HG03039 (cell line): ENCODE results near the gene FOXN1.
"Not testable (repeated sequence)": the region's sequence is repeated elsewhere in the genome, so short reads cannot be mapped to it uniquely, and the experiment has no call there.

Experiments
- ATAC-seq: cut with Tn5 transposase; IDR thresholded peaks from one replicate; pipeline ENCODE4 v1.9.1; 2021; ENCODE audit warnings: mild to moderate bottlenecking, moderate library complexity; ENCODE audit not compliant: unreplicated experiment

FOXN1 gene, protein sequence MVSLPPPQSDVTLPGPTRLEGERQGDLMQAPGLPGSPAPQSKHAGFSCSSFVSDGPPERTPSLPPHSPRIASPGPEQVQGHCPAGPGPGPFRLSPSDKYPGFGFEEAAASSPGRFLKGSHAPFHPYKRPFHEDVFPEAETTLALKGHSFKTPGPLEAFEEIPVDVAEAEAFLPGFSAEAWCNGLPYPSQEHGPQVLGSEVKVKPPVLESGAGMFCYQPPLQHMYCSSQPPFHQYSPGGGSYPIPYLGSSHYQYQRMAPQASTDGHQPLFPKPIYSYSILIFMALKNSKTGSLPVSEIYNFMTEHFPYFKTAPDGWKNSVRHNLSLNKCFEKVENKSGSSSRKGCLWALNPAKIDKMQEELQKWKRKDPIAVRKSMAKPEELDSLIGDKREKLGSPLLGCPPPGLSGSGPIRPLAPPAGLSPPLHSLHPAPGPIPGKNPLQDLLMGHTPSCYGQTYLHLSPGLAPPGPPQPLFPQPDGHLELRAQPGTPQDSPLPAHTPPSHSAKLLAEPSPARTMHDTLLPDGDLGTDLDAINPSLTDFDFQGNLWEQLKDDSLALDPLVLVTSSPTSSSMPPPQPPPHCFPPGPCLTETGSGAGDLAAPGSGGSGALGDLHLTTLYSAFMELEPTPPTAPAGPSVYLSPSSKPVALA

DNA sequence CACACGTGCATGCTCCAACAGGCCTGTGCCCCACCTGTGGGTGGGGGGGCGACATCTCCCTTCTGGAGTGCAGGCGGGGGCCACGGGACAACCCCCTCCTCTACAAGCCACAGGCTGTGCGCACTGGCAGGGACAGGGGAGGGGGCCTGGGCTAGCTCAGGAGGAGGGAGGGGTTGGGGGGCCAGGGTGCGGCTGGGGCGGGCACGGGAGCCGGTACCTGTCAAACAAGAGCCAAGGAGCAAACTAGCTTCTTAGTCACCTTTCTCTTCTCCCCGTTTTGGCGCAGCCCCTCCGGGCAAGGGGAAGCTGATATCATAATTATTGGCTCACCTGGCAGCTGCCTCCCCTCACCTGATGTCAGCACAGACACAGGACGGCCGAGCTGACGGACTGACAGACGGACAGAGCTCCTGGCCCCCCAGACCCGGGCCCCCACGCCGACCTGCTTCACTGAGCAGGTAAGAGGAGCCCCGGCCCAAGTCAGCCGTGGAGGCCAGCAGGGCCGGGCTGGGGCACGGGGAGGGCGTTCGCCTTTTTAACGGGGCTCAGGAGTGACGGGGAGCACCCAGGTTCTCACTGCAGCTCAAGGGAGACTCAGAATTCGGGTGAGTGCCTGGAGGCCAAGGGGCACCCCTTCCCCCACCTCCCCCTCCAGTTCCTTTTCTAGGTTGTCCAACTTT lies at the start of gene FOXN1:
FOXN1 (plus strand) TSS at position 363 of the 680 bp plus-strand sequence. CDS start 17,622 bp downstream, outside the sequence.
- no peak for ATAC-seq

DNA sequence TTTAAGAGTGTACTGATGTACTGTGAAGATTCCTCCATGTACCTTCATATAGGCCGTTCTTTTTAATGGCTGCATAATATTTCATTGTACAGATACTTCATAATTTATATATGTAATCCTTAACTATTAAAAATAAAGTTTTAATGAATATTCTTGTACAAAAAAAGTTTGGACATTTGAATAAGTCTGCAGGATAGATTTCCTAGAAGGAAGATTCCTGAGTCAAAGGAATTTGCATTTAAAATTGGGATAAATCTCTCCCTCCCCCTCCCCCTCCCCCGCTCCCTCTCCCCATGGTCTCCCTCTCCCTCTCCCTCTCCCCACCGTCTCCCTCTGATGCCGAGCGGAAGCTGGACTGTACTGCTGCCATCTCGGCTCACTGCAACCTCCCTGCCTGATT lies 48.3 kb upstream of the FOXN1 start:
- no peak for ATAC-seq

DNA sequence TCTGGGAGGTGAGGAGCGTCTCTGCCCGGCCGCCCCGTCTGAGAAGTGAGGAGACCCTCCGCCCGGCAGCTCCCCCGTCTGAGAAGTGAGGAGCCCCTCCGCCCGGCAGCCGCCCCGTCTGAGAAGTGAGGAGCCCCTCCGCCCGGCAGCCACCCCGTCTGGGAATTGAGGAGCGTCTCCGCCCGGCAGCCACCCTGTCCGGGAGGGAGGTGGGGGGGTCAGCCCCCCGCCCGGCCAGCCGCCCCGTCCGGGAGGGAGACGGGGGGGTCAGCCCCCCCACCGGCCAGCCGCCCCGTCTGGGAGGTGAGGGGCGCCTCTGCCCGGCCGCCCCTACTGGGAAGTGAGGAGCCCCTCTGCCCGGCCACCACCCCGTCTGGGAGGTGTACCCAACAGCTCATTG lies 47.3 kb upstream of the FOXN1 start:
- not testable (repeated sequence) for ATAC-seq

DNA sequence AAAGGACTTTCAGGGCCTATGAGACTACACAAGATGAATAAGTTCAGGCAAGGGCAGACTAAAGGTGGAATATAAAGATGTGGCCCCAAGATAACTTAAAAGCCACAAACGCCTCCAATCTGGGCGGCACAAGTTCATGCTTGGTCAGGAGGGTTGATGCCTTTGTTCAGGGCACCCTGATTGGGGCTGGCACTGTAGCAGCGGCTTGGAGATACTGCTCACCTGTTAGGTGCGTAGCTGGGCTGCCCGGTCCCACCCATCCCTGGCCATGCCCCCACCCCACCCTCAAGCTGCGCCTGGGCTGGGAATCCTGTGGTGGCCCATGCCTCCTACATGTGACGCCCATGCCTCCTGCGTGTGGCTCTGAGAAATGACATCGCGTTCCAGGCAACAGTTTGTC lies 45.2 kb upstream of the FOXN1 start:
- ATAC-seq, result no peak

DNA sequence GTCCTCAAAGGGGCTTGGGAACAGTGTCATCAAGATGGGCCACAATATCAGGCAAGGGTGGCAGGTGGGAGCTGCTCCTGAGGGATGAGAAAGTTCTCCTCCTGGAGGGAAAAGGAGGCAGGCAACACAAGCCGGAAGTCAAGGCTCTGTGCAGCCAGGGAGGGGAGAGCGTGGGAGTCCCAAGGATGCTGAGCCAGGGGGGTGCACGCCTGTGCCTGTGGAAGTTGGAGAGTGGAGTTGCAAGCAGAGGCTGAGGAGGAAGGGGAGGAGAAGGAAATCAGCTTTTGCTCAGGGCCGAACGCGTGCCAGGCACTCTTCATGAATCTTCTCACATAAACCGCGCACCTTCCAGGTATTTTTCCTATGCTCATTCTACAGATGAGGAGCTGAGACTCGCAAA lies 40.1 kb upstream of the FOXN1 start:
- no peak for ATAC-seq

DNA sequence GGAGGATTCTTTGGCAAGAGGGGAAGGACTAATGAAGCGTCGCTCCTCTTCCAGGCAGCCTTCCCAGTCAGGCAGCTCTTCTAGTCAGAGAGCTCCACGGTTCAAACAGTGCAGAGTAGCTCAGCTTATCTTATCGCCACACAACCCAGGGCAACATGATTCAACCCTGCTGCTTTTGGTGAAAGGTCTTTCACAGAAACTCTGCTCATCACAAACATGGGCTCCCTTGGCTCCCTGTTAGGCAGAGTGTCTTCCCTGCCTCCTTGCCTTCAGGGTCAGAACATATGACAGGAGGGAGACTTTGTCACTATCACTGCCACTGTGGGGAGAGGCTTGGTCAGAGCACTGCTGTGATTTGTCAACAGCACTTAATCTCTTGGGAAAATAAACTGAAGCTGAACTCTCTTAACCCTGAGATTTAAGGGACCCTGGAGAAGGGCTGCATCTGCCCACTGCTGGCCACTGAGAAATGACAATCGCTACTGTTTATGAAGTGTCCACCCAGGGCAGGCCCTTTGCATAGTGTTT lies 39.6 kb upstream of the FOXN1 start:
- no peak for ATAC-seq

DNA sequence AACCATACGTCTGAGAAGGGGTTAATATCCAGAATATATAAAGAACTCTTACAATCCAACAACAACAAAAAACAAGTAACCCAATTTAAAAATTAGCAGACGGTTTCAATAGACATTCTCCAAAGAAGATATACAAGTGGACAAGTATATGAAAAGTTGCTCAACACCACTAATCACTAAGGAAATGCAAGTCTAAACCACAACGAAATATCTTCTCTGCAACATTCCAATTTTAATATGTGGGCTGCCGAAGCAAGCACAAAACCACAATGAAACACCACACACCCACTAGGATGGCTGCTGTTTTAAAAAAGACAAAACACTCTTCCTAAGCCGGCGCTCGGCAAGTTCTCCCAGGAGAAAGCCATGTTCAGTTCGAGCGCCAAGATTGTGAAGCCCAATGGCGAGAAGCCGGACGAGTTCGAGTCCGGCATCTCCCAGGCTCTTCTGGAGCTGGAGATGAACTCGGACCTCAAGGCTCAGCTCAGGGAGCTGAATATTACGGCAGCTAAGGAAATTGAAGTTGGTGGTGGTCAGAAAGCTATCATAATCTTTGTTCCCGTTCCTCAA lies 38.6 kb upstream of the FOXN1 start:
- ATAC-seq, result no peak

DNA sequence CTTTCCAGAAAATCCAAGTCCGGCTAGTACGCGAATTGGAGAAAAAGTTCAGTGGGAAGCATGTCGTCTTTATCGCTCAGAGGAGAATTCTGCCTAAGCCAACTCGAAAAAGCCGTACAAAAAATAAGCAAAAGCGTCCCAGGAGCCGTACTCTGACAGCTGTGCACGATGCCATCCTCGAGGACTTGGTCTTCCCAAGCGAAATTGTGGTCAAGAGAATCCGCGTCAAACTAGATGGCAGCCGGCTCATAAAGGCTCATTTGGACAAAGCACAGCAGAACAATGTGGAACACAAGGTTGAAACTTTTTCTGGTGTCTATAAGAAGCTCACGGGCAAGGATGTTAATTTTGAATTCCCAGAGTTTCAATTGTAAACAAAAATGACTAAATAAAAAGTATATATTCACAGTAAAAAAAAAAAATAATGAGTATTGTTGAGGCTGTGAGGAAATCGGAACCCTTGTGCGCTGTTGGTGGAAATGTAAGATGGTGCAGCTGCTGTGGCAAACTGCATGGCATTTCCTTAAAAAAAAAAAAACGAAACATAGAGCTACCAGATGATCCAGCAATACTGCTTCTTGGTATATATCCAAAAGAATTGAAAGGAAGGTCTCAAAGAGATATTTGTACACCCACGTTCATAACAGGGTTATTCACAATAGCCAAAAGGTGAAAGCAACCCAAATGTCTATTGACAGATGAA lies 38.0 kb upstream of the FOXN1 start:
- ATAC-seq, result not testable (repeated sequence)

DNA sequence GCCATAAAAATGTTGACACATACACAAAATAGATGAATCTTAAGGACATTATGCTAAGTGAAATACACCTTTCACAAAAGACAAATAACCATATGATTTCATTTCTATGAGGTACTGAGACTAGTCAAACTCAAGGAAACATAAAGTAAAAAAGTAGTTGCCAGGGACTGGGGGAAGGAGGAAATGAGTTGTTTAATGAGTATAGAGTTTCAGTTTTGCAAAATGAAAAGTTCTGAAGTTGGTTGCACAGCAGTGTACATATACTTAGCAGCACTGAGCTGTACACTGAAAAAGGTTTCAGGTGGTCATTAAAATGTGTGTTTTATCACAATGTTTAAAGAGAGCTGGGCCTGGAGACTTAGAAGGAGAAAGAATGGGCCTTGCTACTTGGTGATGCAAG lies 37.4 kb upstream of the FOXN1 start:
- ATAC-seq, result no peak

DNA sequence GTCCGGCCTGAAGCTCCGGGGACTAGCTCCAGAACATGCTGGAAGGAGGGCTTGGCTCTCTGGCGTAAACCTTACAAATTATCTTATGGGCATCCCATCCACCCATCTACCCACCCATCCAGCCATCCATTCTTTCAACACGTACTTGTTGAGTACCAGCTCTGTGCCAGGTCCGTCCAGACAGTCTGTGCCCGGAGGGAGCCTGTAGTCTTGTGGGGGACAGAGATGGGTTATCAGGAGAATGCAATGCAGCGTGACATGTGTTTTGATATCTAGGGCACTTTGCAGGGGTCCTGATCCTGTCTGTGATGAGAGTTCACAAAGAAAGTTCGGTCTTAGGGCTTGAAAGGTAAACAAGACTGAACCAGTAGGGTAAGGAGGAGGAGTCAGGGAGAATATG lies 36.8 kb upstream of the FOXN1 start:
- no peak for ATAC-seq

DNA sequence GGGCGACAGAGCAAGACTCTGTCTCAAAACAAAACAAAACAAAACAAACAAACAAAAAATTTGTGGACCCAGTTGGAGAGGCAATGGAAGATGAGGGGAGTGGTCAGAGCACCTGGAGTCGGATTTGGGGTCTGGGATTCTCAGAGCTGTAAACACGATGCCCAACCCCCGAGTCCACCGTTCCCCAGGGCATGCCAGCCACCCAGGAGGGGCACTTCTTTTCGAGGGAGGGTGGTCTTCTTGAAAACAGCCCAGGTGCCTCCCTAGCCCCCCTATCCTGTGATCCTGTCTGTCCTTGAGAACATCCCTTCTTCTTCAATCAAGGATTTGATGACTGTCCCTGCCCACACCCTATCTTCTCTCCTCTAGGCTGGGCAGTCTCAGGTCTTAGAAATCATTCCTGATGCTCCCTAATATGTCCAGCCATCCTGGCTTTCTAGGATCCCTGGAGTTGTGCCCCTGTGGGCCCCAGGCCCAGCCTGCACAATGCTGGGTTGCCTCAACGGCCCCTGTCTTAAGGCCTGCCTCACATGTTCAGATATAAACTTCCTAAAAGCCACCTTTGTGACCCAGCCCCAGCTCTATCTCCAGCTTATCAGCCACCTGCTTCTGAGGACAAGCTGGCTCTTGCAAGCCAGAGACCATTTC lies 35.8 kb upstream of the FOXN1 start:
- ATAC-seq, result no peak

DNA sequence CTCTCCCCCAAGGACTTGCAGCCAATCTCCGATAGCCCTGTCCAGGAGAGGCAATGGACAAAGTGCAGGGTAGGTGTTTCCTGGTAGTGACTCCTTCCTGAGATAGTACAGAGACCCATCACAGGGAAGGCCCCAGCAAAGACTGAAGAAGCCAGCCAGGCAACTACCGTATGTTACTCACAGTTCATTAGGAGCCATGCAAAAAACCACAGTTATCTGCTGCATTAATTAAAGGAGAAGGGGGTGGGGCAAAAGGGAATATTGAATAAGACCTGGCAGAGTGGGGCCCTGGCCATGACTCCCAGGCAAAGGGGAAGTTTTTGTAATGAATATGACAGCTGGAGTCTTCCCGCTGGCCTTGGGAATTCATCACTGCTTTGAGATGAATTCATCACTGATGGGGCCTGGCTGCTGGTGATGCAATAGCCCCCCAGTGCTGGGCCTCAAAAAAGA lies 35.2 kb upstream of the FOXN1 start:
- no peak for ATAC-seq

DNA sequence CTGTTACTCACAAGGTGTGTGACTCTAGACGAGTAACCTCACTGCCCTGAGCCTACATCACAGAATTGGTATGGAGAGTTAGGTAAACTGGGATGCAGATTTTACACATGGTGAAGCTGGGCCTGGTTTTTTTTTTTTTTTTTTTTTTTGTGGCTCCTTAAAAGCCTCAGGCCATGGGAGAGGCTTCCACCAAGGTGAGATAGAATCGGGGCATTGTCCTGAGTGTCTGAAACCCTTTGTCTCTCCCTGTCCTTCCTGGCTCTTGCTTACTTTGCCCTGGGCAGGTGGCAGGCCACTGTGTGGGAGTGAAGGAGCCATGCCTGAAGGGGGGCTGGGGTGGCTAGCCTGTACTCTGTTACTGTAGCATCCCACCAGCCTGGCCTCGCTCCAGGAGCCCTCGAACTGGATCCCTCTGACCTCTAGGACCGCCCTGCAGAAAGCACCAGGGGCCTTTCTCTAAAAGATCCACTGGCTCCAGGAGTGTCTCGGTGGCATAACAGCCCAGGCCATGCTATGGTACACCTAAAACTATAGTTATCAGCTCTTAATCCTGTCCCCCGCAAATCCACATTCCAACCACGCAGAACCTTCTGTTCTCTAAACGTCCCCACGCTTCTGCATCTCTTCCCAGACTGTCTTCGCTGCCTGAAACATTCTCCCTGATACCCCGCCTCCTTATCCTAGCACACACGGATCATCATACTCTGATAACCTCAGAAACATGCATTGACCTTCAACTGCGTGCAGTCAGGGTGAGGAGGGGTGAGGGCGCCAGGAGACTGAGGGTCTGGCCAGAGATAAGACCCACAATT lies 34.4 kb upstream of the FOXN1 start:
- no peak for ATAC-seq

DNA sequence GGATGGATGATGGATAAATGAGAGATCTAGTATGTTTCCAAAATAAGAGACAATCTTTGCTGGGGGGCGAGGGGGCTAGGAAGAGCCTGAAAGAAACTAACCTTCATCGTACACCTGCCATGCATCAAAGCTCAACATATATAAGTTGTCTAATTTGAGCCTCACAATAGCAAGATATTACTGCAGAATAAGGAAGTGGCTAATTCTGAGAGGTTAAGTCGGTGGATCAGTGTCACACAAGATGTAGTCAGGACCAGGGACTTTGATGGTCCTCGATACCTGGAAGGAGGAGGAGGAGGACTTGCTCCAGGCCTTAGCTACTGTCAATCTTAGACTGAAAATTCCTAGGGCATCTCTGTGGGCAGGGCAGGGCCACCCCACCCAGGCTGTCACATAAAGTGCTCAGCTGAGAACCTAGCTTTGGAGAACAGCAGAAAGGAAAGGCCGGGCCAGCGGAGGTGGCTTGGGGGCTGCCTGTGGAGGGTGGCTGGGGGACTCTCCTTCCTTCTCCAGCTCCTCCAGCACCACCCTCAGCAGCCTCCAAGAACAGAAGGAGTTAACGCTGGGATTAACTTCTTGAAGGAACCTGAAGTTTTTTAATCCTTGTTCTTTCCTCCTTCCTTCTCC lies 33.2 kb upstream of the FOXN1 start:
- no peak for ATAC-seq

DNA sequence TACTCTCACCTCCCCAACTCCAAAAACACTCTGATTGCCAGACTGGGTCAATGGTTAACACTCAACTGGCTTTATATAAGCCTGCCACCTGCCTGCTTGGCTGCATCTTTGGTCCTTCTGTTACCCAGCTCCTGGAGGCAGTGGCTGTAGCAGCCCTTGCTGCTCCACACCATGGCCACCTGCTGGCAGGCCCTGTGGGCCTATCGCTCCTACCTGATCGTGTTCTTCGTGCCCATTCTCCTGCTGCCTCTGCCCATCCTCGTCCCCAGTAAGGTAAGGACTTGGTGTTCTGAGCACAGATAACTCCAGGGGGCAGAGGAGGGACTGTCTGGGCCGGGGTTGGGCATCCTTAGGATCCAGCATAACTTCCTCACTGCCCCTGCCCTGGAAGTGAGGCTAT lies 32.6 kb upstream of the FOXN1 start, which contains the start of gene SLC13A2:
SLC13A2 (plus strand) TSS at position 103 of the 400 bp plus-strand sequence; CDS start at position 172, 69 bp downstream.
- no peak for ATAC-seq

DNA sequence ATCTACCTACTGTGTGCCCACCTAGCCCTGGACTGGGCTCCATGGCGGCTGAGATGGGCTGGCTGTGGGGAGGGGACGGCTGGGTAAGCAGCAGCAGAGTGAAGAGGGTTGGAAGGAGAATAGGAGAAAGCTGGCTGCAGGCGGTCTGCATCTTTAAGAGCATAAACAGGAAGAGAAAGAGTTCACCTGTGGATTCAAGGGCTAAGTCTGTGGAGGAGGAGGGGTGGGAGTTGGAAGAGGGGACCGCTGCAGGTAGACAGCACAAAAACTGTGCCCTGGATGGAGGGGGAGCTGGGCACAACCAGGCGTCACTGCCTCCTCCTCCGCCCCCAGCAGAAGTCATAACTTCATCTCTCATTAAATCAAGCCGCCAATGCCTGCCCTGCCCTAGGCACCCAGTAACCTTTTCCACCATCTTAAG lies 32.0 kb upstream of the FOXN1 start:
- no peak for ATAC-seq

DNA sequence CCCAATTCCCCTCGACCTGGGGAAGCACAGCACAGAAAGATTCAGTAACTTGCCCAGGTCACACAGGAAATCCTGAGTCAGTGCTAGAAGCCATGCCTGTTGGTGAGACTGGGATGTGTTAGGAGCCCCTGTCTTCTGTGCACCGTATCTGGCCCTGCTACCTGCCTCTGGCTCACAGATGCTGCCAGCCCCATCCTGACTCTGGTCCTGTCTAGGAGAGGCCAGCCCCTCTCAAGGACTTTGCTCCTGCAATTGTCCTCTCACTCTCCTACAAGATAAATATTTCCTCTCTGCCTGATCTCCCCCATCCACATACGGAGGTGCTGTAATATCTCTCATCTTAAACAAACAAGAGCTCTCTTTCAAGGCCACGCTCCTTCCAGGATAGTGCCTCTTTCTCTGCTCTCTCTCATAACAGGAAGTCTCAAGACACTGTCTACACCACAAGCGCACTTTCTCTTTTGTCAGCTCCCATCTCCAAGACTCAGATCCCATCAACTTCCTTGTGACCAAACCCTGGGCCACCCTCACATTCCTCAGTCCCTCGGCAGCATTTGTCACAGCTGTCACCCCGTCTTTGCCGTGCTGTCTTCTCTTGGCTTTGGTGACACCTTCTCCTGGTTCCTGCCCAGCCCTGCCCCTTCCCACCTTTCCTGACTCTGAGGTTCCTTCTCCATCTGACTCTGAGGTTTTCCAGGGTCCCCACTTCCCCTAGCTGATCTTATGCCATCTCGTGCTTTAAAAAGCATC lies 30.8 kb upstream of the FOXN1 start:
- no peak for ATAC-seq
